ENCODE data around the gene ATXN7L2.

ATXN7L2 gene

GRCh38 chr1:109508873-109509175, 25.1 kb downstream of the ATXN7L2 start:
- Histone ChIP-seq H2AFZ (ENCODE audit: low read depth, low read length, severe bottlenecking) (no peak overlapping the region), H3K9ac (ENCODE audit: low read length) (peak overlapping the region; percentile 51; the same call in 1 of the 2 replicates), H3K4me3 (ENCODE audit: insufficient read depth, low read length, poor library complexity, severe bottlenecking) (no peak overlapping the region), H3K9me3 (ENCODE audit: insufficient read depth, low read length) (no peaks in the 10 kb centered on the region), H3K27ac (ENCODE audit: low read depth, low read length) (no peak overlapping the region), H4K20me1 (ENCODE audit: low read depth, low read length) (no peaks in the 10 kb centered on the region), H3K9me2 (replicated peaks; ENCODE audit: insufficient read depth, low read length) (no peaks in the 10 kb centered on the region), H3K36me3 (ENCODE audit: low read length) (no peaks in the 10 kb centered on the region), H3K79me2 (ENCODE audit: insufficient read depth, low read length) (no peaks in the 10 kb centered on the region), H3K4me2 (ENCODE audit: low read depth, low read length, poor library complexity, severe bottlenecking) (peak overlapping the region; percentile 77), H3F3A (ENCODE audit: insufficient read depth) (no peaks in the 10 kb centered on the region), H3K27me3 (ENCODE audit: low read length) (no peaks in the 10 kb centered on the region)
- TF ChIP-seq CTCF (IDR thresholded peaks at IDR 0.05; ENCODE audit: insufficient read depth, low read length, poor library complexity, severe bottlenecking) (no peak), EZH2phosphoT487 (conservative IDR thresholded peaks at IDR 0.05; ENCODE audit: low read length) (no peak)

GRCh38 chr1:109509176-109510134, 25.8 kb downstream of the ATXN7L2 start, which contains the start of gene AMIGO1:
Gene AMIGO1, minus strand, starts transcription at chr1:109509727. Its CDS starts 815 bp downstream, at chr1:109508912.
- peak within 1 kb of the TSS; percentile 91 for H2AFZ ChIP-seq (ENCODE audit: low read depth, low read length, severe bottlenecking)
- H3K27ac ChIP-seq (ENCODE audit: low read depth, low read length): no peak within 1 kb of the TSS
- H3K36me3 ChIP-seq (ENCODE audit: low read length): no peaks in the 10 kb centered on the region
- TF ChIP-seq CTCF (IDR thresholded peaks at IDR 0.05; ENCODE audit: insufficient read depth, low read length, poor library complexity, severe bottlenecking) (no peak), EZH2phosphoT487 (conservative IDR thresholded peaks at IDR 0.05; ENCODE audit: low read length) (no peak)
- no peaks in the 10 kb centered on the region for H3F3A ChIP-seq (ENCODE audit: insufficient read depth)
- peak within 1 kb of the TSS; percentile 51 for H3K9ac ChIP-seq (ENCODE audit: low read length)
- H3K9me2 ChIP-seq (replicated peaks; ENCODE audit: insufficient read depth, low read length): no peaks in the 10 kb centered on the region
- H3K9me3 ChIP-seq (ENCODE audit: insufficient read depth, low read length): no peaks in the 10 kb centered on the region
- peak within 1 kb of the TSS; percentile 77 for H3K4me2 ChIP-seq (ENCODE audit: low read depth, low read length, poor library complexity, severe bottlenecking)
- H3K79me2 ChIP-seq (ENCODE audit: insufficient read depth, low read length): no peaks in the 10 kb centered on the region
- H3K4me3 ChIP-seq (ENCODE audit: insufficient read depth, low read length, poor library complexity, severe bottlenecking): peak within 1 kb of the TSS; percentile 51
- H4K20me1 ChIP-seq (ENCODE audit: low read depth, low read length): no peaks in the 10 kb centered on the region
- H3K27me3 ChIP-seq (ENCODE audit: low read length): no peaks in the 10 kb centered on the region

GRCh38 chr1:109513110-109513710, 29.5 kb downstream of the ATXN7L2 start:
- no peaks in the 10 kb centered on the region for H3K9me2 ChIP-seq (replicated peaks; ENCODE audit: insufficient read depth, low read length)
- no peaks in the 10 kb centered on the region for H3K36me3 ChIP-seq (ENCODE audit: low read length)
- H3K79me2 ChIP-seq (ENCODE audit: insufficient read depth, low read length): no peaks in the 10 kb centered on the region
- no peak overlapping the region for H3K9ac ChIP-seq (ENCODE audit: low read length)
- no peak overlapping the region for H3K27ac ChIP-seq (ENCODE audit: low read depth, low read length)
- no peaks in the 10 kb centered on the region for H3F3A ChIP-seq (ENCODE audit: insufficient read depth)
- no peak overlapping the region for H3K4me2 ChIP-seq (ENCODE audit: low read depth, low read length, poor library complexity, severe bottlenecking)
- H4K20me1 ChIP-seq (ENCODE audit: low read depth, low read length): no peaks in the 10 kb centered on the region
- H3K27me3 ChIP-seq (ENCODE audit: low read length): no peaks in the 10 kb centered on the region
- H3K9me3 ChIP-seq (ENCODE audit: insufficient read depth, low read length): no peaks in the 10 kb centered on the region
- H3K4me3 ChIP-seq (ENCODE audit: insufficient read depth, low read length, poor library complexity, severe bottlenecking): no peak overlapping the region
- TF ChIP-seq CTCF (IDR thresholded peaks at IDR 0.05; ENCODE audit: insufficient read depth, low read length, poor library complexity, severe bottlenecking): no peak
- TF ChIP-seq EZH2phosphoT487 (conservative IDR thresholded peaks at IDR 0.05; ENCODE audit: low read length): no peak
- no peak overlapping the region for H2AFZ ChIP-seq (ENCODE audit: low read depth, low read length, severe bottlenecking)
